HG02571 (cell line): ENCODE results near the gene USP32.
"Not testable (repeated sequence)": the region's sequence is repeated elsewhere in the genome, so short reads cannot be mapped to it uniquely, and the experiment has no call there.

Experiments used
- ATAC-seq: cut with Tn5 transposase; IDR thresholded peaks from one replicate; pipeline ENCODE4 v1.9.1; 2021; ENCODE audit warnings: mild to moderate bottlenecking, moderate library complexity; ENCODE audit not compliant: unreplicated experiment

The USP32 gene

GRCh38 chr17:60186846-60187745 lies 204.8 kb downstream of the USP32 start:
- not testable (repeated sequence) for ATAC-seq

- ATAC-seq = not testable (repeated sequence)
Measured at GRCh38 chr17:60186372-60186771, 205.6 kb downstream of the USP32 start.

GRCh38 chr17:60180380-60180779 lies 211.6 kb downstream of the USP32 start:
- not testable (repeated sequence) for ATAC-seq

GRCh38 chr17:60178180-60178579 lies 213.8 kb downstream of the USP32 start:
- not testable (repeated sequence) for ATAC-seq

- not testable (repeated sequence) for ATAC-seq
Measured at GRCh38 chr17:60176763-60177162, 215.2 kb downstream of the USP32 start.

GRCh38 chr17:60174767-60175166 lies 217.2 kb downstream of the USP32 start:
- ATAC-seq = not testable (repeated sequence)

- no peak for ATAC-seq
Measured at GRCh38 chr17:60174035-60174434, 217.9 kb downstream of the USP32 start.

GRCh38 chr17:60173304-60173819 lies 218.6 kb downstream of the USP32 start:
- no peak for ATAC-seq

- ATAC-seq = no peak
Measured at GRCh38 chr17:60171753-60172079, 220.2 kb downstream of the USP32 start.

GRCh38 chr17:60170835-60171752 lies 220.8 kb downstream of the USP32 start:
- no peak for ATAC-seq

- no peak for ATAC-seq
Measured at GRCh38 chr17:60169921-60170817, 221.8 kb downstream of the USP32 start.

- no peak for ATAC-seq
Measured at GRCh38 chr17:60168654-60169053, 223.3 kb downstream of the USP32 start.

- no peak for ATAC-seq
Measured at GRCh38 chr17:60167065-60167741, 224.7 kb downstream of the USP32 start.

- ATAC-seq = no peak
Measured at GRCh38 chr17:60165971-60166370, 226.0 kb downstream of the USP32 start.

GRCh38 chr17:60165223-60165622 lies 226.7 kb downstream of the USP32 start:
- ATAC-seq = no peak

- no peak for ATAC-seq
Measured at GRCh38 chr17:60164697-60165096, 227.2 kb downstream of the USP32 start.

- ATAC-seq = no peak
Measured at GRCh38 chr17:60164164-60164563, 227.8 kb downstream of the USP32 start.

GRCh38 chr17:60163108-60163784 lies 228.7 kb downstream of the USP32 start:
- no peak for ATAC-seq

- no peak for ATAC-seq
Measured at GRCh38 chr17:60161598-60162330, 230.2 kb downstream of the USP32 start.
